Prostate gland (tissue), 2 donors: ENCODE results near the gene SYT14. TPM values are rescaled to one million over a fixed set of nuclear protein-coding genes. Genes with fewer than 3 reads are reported as not detected.

ENCODE experiments used
- DNase-seq: peaks from one replicate; pipeline ENCODE4 v3.0.0-alpha.2; 2019; ENCODE audit warnings: low spot score
- H3K27ac ChIP-seq, 2 donors: fragments of 200-600 bp; sonication (generic); 2 replicates each; pipeline ENCODE4 v1.5.1; 2017 to 2019
- H3K27me3 ChIP-seq: fragments of 200-600 bp; sonication (generic); replicated peaks from 2 replicates; pipeline ENCODE4 v1.5.1; 2019; ENCODE audit not compliant: insufficient read depth
- H3K36me3 ChIP-seq, 2 donors: fragments of 200-600 bp; sonication (generic); 1 replicate in 1 of 2; 2 replicates in 1 of 2; pipeline versions ENCODE4 v1.5.1 to v1.8.1; 2017 to 2019
- H3K4me1 ChIP-seq: fragments of 200-600 bp; sonication (generic); replicated peaks from 2 replicates; pipeline ENCODE4 v1.5.1; 2019
- H3K4me3 ChIP-seq, 2 donors: fragments of 200-600 bp; sonication (generic); 2 replicates each; pipeline ENCODE4 v1.5.1; 2017 to 2019
- H3K9me3 ChIP-seq: fragments of 200-600 bp; sonication (generic); 2 replicates; pipeline ENCODE4 v1.5.1; 2017
- POLR2A ChIP-seq: fragments of 450-650 bp; IDR thresholded peaks from one replicate; pipeline ENCODE4 v1.6.1; 2016; ENCODE audit warnings: antibody characterized with exemption, mild to moderate bottlenecking
- POLR2AphosphoS5 ChIP-seq: sonication (generic); formaldehyde crosslinking; IDR thresholded peaks from one replicate; pipeline ENCODE4 v1.6.1; 2017; ENCODE audit warnings: antibody characterized with exemption
- WGBS: methylation state at CpG from one replicate; pipeline ENCODE4 v1.1.5; 2018; 5-methylcytosine and 5-hydroxymethylcytosine counted together
- intact Hi-C: fragments of 100-400 bp; cut with DNase I; formaldehyde crosslinking; loops from one replicate; pipeline ENCODE4 v1.14.2; 2022
- total RNA-seq, 2 donors: library from RNA; depleted of rRNA; stranded (reverse); fragments of >200 nt; gene quantifications; one replicate each; pipeline ENCODE4 v1.1.0, GENCODE V29; 2016
- TF ChIP-seq, protein P1 (sequence below), 4 experiments: fragments of 200-600 bp in 2 of 4; fragments of 450-650 bp in 2 of 4; sonication (generic) in 2 of 4; IDR thresholded peaks; 1 replicate in 3 of 4; 2 replicates in 1 of 4; pipeline ENCODE4 v1.5.1; 2016 to 2019; ENCODE audit warnings: antibody characterized with exemption in 4 of 4, mild to moderate bottlenecking in 2 of 4, moderate library complexity in 2 of 4

Gene SYT14
- total RNA-seq, 2 donors from 2014 or later, result 0.41 to 6.0 TPM

DNA sequence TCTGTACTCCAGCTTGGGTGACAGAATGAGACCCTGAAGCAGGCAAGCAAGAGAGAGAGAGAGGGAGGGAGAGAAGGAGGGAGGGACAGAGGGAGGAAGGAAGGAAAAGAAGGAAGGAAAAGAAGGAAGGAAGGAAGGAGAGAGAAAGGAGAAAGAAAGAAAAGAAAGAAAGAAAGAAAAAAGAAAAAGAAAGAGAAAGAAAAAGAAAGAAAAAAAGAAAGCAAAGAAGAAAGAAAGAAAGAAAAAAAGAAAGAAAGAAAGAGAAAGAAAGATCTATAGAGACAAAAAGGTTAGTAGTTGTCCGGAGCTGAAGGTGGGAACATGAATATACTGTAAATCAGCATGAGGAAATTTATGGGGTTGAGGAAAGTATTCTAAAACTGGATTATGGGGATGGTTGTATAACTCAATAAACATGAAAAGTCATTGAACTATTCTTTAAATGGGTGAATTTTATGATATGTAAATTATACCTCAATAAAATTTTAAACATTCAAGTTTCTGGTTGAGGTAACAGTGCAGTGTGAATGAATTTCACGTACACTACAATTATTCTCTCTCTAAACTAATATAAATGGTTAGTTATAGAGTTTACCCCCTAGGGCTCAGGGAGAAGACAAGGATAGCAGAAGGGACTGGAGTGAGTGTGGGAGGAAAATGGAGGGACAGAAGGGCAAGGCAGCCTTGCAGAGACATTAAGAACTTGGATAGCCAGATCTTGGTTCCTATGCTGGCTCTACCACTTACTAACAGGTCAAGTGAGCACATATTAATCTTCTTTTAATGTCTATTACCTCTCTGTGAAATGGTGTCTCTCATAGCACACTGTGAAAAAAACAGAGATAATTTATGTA lies 269.8 kb downstream of the SYT14 start:
- WGBS, result 68% methylated on average over 2 of the region's 2 CpGs
- no peak for TF ChIP-seq POLR2A
- no peak for TF ChIP-seq POLR2AphosphoS5
- TF ChIP-seq, protein P1, sequence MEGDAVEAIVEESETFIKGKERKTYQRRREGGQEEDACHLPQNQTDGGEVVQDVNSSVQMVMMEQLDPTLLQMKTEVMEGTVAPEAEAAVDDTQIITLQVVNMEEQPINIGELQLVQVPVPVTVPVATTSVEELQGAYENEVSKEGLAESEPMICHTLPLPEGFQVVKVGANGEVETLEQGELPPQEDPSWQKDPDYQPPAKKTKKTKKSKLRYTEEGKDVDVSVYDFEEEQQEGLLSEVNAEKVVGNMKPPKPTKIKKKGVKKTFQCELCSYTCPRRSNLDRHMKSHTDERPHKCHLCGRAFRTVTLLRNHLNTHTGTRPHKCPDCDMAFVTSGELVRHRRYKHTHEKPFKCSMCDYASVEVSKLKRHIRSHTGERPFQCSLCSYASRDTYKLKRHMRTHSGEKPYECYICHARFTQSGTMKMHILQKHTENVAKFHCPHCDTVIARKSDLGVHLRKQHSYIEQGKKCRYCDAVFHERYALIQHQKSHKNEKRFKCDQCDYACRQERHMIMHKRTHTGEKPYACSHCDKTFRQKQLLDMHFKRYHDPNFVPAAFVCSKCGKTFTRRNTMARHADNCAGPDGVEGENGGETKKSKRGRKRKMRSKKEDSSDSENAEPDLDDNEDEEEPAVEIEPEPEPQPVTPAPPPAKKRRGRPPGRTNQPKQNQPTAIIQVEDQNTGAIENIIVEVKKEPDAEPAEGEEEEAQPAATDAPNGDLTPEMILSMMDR (IDR thresholded peaks at IDR 0.05), result no peak
- no peak for DNase-seq
- Histone ChIP-seq H3K4me3 (no peak overlapping the region), H3K27me3 (no peaks in the 10 kb centered on the region), H3K4me1 (no peaks in the 10 kb centered on the region), H3K36me3 (no peaks in the 10 kb centered on the region), H3K9me3 (no peaks in the 10 kb centered on the region), H3K27ac (no peak overlapping the region)
- intact Hi-C loops, result no loop called here

DNA sequence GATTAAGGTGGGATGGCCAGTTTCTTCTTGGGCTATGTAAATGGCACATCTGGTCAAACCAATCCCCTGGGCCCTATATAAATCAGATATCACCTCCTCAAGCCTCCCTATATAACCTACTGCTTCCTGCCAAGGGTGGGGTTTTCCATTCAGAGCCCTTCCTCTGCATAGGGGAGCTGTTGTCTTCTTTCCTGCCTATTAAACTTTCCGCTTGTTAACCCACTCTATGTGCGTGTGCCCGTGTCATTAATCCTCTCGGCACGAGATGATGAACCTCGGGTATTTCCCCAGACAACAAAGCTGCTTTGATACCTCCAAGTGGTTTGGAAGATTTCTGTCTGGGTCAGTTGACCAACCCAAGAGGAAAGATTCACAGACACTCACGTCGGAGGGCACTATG lies 275.3 kb downstream of the SYT14 start:
- no peak for DNase-seq
- intact Hi-C loops, result no loop called here
- H3K27me3 ChIP-seq, result no peaks in the 10 kb centered on the region
- TF ChIP-seq POLR2A (no peak), POLR2AphosphoS5 (no peak)
- TF ChIP-seq, protein P1 (IDR thresholded peaks at IDR 0.05), result no peak
- no peaks in the 10 kb centered on the region for H3K9me3 ChIP-seq
- H3K4me3 ChIP-seq, result no peak overlapping the region
- no peaks in the 10 kb centered on the region for H3K4me1 ChIP-seq
- H3K27ac ChIP-seq, result no peak overlapping the region
- 80% methylated on average over 8 of the region's 8 CpGs for WGBS
- H3K36me3 ChIP-seq, result no peaks in the 10 kb centered on the region

DNA sequence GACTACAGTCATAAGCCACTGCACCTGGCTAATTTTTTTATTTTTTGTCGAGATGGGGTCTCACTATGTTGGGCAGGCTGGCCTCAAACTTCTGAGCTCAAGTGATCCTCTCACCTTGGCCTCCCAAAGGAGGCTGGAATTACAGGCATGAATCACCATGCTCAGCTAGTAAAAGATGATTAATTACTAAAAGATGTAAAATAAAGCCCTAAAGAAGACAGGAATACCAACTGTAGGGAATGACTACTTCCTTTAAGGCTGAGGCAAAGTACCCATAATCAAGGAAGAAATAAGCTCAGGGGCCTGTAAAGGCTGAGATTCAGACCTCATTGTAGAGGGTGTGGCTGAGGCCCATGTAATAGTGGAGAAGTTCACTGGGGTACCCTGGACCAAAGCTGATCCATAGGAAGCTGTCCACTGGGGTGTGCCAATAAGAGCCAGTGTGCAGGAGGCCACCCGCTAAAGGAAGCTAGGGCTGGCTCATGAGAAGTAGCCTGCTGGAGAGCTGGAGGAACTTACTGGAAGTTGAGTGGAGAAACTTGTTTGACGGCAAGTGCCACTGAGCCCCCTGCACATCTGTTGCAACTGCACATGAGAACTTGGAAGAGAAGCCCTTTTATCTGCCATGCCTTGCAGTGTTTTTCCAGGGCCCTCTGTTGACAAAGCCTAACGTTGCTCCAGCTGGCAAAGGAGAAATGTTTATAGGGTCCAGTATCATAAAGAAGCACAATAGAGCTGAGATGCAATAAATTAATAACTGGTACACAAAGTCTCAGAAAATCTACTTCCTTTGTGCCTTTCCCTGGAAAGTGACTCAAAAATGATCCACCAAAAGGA lies 276.8 kb downstream of the SYT14 start:
- 53% methylated on average over 4 of the region's 4 CpGs for WGBS
- no peaks in the 10 kb centered on the region for H3K36me3 ChIP-seq
- no peak for DNase-seq
- no peak overlapping the region for H3K4me3 ChIP-seq
- no peaks in the 10 kb centered on the region for H3K27me3 ChIP-seq
- TF ChIP-seq, protein P1 (IDR thresholded peaks at IDR 0.05), result no peak
- TF ChIP-seq POLR2A (no peak), POLR2AphosphoS5 (no peak)
- H3K27ac ChIP-seq, result no peak overlapping the region
- intact Hi-C loops, result no loop called here
- no peaks in the 10 kb centered on the region for H3K9me3 ChIP-seq
- no peaks in the 10 kb centered on the region for H3K4me1 ChIP-seq

DNA sequence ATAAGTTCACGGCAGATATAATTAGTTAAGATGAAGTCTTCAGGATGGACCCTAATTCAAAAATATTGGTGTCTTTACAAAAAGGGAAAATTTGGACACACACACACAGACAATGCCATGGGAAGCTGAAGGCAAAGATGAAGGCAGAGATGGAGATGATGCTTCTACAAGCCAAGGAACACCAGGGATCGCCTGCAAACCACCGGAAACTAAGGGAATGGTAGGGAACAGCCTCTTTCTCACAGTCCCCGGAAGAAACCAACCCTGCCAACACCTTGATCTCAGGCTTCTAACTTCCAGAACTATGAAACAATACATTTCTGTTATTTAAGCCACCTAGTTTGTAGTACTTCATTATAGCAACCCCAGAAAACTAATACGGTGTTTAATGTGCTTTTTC lies 279.5 kb downstream of the SYT14 start:
- 89% methylated on average over 5 of the region's 5 CpGs for WGBS
- Histone ChIP-seq H3K4me1 (no peaks in the 10 kb centered on the region), H3K27ac (no peak overlapping the region), H3K36me3 (no peaks in the 10 kb centered on the region), H3K27me3 (no peaks in the 10 kb centered on the region), H3K9me3 (no peaks in the 10 kb centered on the region), H3K4me3 (no peak overlapping the region)
- intact Hi-C loops, result no loop called here
- no peak for TF ChIP-seq POLR2AphosphoS5
- no peak for DNase-seq

DNA sequence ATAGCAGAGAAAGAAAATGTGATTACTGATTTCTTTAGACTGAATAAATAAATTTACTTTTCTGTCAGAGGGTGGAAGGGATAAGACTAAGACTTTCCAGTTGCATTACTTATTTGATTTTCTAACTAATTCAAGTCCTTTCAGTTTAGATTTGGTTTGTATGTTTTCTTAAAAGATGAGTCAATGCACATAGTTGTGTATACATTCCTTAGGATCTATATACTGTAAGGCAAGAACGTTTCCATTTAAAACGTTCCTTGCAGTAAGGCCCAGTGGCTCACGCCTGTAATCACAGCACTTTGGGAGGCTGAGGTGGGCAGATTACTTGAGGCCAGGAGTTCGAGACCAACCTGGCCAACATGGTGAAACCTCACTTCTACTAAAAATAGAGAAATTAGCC lies 280.0 kb downstream of the SYT14 start:
- Histone ChIP-seq H3K36me3 (no peaks in the 10 kb centered on the region), H3K9me3 (no peaks in the 10 kb centered on the region), H3K4me3 (no peak overlapping the region), H3K4me1 (no peaks in the 10 kb centered on the region), H3K27ac (no peak overlapping the region), H3K27me3 (no peaks in the 10 kb centered on the region)
- intact Hi-C loops, result no loop called here
- 84% methylated on average over 4 of the region's 4 CpGs for WGBS
- DNase-seq, result no peak
- TF ChIP-seq POLR2AphosphoS5 (no peak), POLR2A (no peak)
- TF ChIP-seq, protein P1 (IDR thresholded peaks at IDR 0.05), result no peak

Other genes with a start within 250 kb of the SYT14 start
- 10 to 100 TPM in 1 of 2 donors, 1 to 10 TPM in 1; 9.3 to 29.1 TPM for gene HSD11B1, start 233.4 kb upstream of the SYT14 start, total RNA-seq
- gene TRAF3IP3, start 182.2 kb upstream of the SYT14 start, total RNA-seq, result 1 to 10 TPM in 1 of 2 donors, under 1 TPM in 1; 0.73 to 1.6 TPM
- gene C1orf74, start 153.7 kb upstream of the SYT14 start, total RNA-seq, result 1 to 10 TPM; 5.0 to 6.8 TPM
- gene IRF6, start 132.1 kb upstream of the SYT14 start, total RNA-seq, result 100 to 1,000 TPM in 1 of 2 donors, 10 to 100 TPM in 1; 59.8 to 118 TPM
- 1 to 10 TPM; 6.0 to 8.1 TPM for gene UTP25, start 110.2 kb upstream of the SYT14 start, total RNA-seq